OCI-LY1 (cell line): ENCODE results near the gene FHOD3.

Source experiments
- EZH2 ChIP-seq: fragments of 200-600 bp; sonication (generic), shearing (Covaris generic); IDR thresholded peaks from 2 replicates; pipeline ENCODE4 v1.8.0; 2017; ENCODE audit warnings: borderline replicate concordance, mixed run types, mild to moderate bottlenecking, antibody characterized with exemption, low read length, moderate library complexity, mixed read lengths
- TF ChIP-seq, protein P1 (sequence below): fragments of 200-600 bp; sonication (generic), shearing (Covaris generic); IDR thresholded peaks from 2 replicates; pipeline ENCODE4 v1.5.1; 2017; ENCODE audit warnings: mild to moderate bottlenecking, antibody characterized with exemption, low read length, moderate library complexity, mixed read lengths

- no peak for TF ChIP-seq EZH2
- TF ChIP-seq, protein P1, sequence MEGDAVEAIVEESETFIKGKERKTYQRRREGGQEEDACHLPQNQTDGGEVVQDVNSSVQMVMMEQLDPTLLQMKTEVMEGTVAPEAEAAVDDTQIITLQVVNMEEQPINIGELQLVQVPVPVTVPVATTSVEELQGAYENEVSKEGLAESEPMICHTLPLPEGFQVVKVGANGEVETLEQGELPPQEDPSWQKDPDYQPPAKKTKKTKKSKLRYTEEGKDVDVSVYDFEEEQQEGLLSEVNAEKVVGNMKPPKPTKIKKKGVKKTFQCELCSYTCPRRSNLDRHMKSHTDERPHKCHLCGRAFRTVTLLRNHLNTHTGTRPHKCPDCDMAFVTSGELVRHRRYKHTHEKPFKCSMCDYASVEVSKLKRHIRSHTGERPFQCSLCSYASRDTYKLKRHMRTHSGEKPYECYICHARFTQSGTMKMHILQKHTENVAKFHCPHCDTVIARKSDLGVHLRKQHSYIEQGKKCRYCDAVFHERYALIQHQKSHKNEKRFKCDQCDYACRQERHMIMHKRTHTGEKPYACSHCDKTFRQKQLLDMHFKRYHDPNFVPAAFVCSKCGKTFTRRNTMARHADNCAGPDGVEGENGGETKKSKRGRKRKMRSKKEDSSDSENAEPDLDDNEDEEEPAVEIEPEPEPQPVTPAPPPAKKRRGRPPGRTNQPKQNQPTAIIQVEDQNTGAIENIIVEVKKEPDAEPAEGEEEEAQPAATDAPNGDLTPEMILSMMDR = no peak
Observed at GRCh38 chr18:36415625-36416024, 118.1 kb downstream of the FHOD3 start.
